Kidney (tissue), 14 donors: ENCODE results near the gene MYEF2. TPM values are rescaled to one million over a fixed set of nuclear protein-coding genes. Genes with fewer than 3 reads are reported as not detected.

Source experiments
- DNase-seq, 5 donors: peaks; one replicate each; pipeline ENCODE4 v3.0.0-alpha.2; 2013 to 2020
- FAIRE-seq: peaks from 2 replicates; lab custom pipeline; 2012; peaks lifted over from hg19 to GRCh38; lab: Jason Lieb, UNC
- H3K27ac ChIP-seq, 2 donors: one replicate each; pipeline ENCODE4 v1.7.0; 2013; ENCODE audit warnings: low read depth in 2 of 2, low read length in 2 of 2, inconsistent platforms in 1 of 2
- H3K27me3 ChIP-seq: one replicate; pipeline ENCODE4 v1.7.1; 2013; ENCODE audit warnings: low read length, inconsistent platforms; ENCODE audit not compliant: control insufficient read depth, insufficient read depth
- H3K36me3 ChIP-seq, 3 donors: one replicate each; pipeline versions ENCODE4 v1.7.0 to v1.7.1; 2013; ENCODE audit warnings: low read length in 3 of 3, control low read depth in 1 of 3, inconsistent platforms in 1 of 3; ENCODE audit not compliant: insufficient read depth in 3 of 3, control insufficient read depth in 2 of 3
- H3K4me1 ChIP-seq, 3 donors: one replicate each; pipeline versions ENCODE4 v1.7.0 to v1.7.1; 2013; ENCODE audit warnings: low read length in 3 of 3, inconsistent platforms in 1 of 3, low read depth in 1 of 3; ENCODE audit not compliant: control insufficient read depth in 2 of 3, insufficient read depth in 2 of 3
- H3K4me3 ChIP-seq, 3 donors: one replicate each; pipeline versions ENCODE4 v1.7.0 to v1.8.1; 2013; ENCODE audit warnings: low read length in 3 of 3, control low read depth in 1 of 3, inconsistent platforms in 1 of 3
- H3K9ac ChIP-seq, 3 donors: one replicate each; pipeline versions ENCODE4 v1.7.0 to v1.7.1; 2013; ENCODE audit warnings: low read length in 3 of 3, control low read depth in 1 of 3, inconsistent platforms in 1 of 3
- H3K9me3 ChIP-seq, 3 donors: one replicate each; pipeline versions ENCODE4 v1.7.0 to v1.7.1; 2013; ENCODE audit warnings: low read length in 3 of 3, control low read depth in 1 of 3, inconsistent platforms in 1 of 3; ENCODE audit not compliant: control insufficient read depth in 2 of 3, insufficient read depth in 1 of 3
- intact Hi-C: fragments of 100-400 bp; cut with DNase I; formaldehyde crosslinking; loops from one replicate; pipeline ENCODE4 v1.11.1; 2022
- polyA plus RNA-seq: library from polyadenylated mRNA; stranded (reverse); fragments of 350-450 nt; fragmentation: Illumina TruSeq; extraction: RNeasy Lipid Tissue Mini Kit (QIAGEN cat#74804); gene quantifications from one replicate; pipeline ENCODE4 v1.2.3, GENCODE V29; 2014; ENCODE audit warnings: low read depth, low replicate concordance; ENCODE audit not compliant: insufficient read depth
- total RNA-seq: library from RNA; stranded (reverse); fragmentation: NEBNext Ultra II Directional; extraction: Animal tissue kit (Norgen Biotek cat#: 25700); gene quantifications from one replicate; pipeline ENCODE4 v1.2.1, GENCODE V29; 2021
- TF ChIP-seq, protein P1 (sequence below): IDR thresholded peaks from 3 replicates; pipeline ENCODE4 v1.5.1; 2012; ENCODE audit warnings: mild to moderate bottlenecking, moderate library complexity, borderline replicate concordance; ENCODE audit not compliant: insufficient read depth; ENCODE audit errors: extremely low read depth
- donor health status: control.
- donor health status: control.
- donor health status: control.
- donor health status: control.
- donor health status: control.
- donor health status: DM: yes; HTN: yes; CAD: no.
- donor health status: Normal renal cell carcinoma (clear cell type).

MYEF2 gene
- total and polyA plus RNA-seq, 2 donors from 2014 or later, result 17.6 to 46.3 TPM

DNA sequence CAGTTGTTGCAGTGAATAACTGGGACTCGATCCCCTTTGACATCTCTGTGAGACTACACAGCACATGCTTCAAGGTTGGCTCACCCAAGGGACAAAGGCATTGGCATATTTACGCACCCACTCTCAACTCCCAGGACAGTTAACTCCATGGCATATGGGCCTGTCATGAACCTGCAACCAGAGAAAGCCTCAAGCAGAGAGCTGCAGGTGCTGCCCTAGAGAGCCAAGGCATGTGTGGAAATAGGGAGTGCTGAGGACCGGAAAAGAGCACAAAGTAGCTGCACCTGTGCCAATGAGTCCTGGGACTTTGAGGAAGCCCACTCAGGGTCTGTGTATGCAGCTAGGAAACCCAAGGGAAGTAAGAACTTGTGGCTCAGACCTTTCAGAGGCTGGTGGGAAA, 90.3 kb downstream of the MYEF2 start:
- Histone ChIP-seq H3K9me3 (no peaks in the 10 kb centered on the region), H3K27ac (no peak overlapping the region), H3K4me3 (no peak overlapping the region), H3K9ac (no peak overlapping the region), H3K4me1 (peaks cover 0 to 4% (median 0%) of the 10 kb centered on the region in 3 donors), H3K36me3 (no peaks in the 10 kb centered on the region), H3K27me3 (no peaks in the 10 kb centered on the region)
- intact Hi-C loops, result no loop called here
- no peak for DNase-seq
- TF ChIP-seq, protein P1, sequence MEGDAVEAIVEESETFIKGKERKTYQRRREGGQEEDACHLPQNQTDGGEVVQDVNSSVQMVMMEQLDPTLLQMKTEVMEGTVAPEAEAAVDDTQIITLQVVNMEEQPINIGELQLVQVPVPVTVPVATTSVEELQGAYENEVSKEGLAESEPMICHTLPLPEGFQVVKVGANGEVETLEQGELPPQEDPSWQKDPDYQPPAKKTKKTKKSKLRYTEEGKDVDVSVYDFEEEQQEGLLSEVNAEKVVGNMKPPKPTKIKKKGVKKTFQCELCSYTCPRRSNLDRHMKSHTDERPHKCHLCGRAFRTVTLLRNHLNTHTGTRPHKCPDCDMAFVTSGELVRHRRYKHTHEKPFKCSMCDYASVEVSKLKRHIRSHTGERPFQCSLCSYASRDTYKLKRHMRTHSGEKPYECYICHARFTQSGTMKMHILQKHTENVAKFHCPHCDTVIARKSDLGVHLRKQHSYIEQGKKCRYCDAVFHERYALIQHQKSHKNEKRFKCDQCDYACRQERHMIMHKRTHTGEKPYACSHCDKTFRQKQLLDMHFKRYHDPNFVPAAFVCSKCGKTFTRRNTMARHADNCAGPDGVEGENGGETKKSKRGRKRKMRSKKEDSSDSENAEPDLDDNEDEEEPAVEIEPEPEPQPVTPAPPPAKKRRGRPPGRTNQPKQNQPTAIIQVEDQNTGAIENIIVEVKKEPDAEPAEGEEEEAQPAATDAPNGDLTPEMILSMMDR, result no peak
- no peak for FAIRE-seq

DNA sequence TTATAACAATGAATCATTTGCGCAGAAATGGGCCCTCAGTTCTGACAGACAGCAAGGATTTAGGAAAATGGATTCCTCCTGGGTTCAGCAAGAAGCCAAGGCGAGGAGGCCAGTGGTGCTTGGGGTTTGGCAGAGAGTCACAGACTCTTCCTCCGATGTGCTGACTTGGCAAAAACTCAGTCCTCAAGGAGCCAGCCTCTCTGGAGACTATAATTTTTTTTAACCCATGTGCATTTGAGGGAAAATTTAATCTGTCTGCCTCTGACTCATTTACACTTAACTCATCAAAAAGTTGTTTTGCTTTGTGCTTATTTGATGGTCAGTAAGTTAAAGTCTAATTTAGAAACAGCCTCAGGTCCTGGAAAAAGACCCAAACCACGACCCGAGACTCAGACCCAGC, 91.5 kb downstream of the MYEF2 start:
- DNase-seq (peak in 2 of 5 donors; percentile 43 to 71), FAIRE-seq (no peak)

DNA sequence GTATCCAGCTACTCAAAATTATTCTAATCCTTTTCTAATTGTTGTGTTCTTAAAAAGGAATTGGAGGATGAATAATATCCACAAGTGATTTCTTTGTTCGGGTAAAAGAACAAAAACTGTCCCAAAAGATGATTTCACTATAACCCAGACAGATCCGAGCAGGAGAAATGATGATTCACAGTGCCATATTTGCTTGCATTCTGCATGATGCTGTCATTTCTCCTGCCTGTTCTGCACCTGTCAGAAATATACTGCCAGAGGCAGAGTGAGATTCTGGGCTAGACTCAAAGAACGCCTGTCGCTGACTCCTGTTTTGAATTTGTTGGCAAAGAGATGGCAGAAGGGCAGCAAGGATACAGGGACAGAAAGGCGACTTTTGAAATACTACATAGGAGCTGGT, 92.0 kb downstream of the MYEF2 start:
- no peak overlapping the region for H3K27ac ChIP-seq
- no peak for FAIRE-seq

More for the DNA sequence above, 91.5 kb downstream of the MYEF2 start:
- H3K27me3 ChIP-seq, result no peaks in the 10 kb centered on the region
- no peak overlapping the region for H3K27ac ChIP-seq
- TF ChIP-seq, protein P1, result no peak
- H3K9ac ChIP-seq, result no peak overlapping the region
- H3K4me3 ChIP-seq, result no peak overlapping the region
- intact Hi-C loops, result no loop called here
- H3K4me1 ChIP-seq, result peaks cover 0 to 4% (median 0%) of the 10 kb centered on the region in 3 donors
- H3K36me3 ChIP-seq, result no peaks in the 10 kb centered on the region
- no peaks in the 10 kb centered on the region for H3K9me3 ChIP-seq

More for the DNA sequence above, 92.0 kb downstream of the MYEF2 start:
- no peaks in the 10 kb centered on the region for H3K9me3 ChIP-seq
- H3K27me3 ChIP-seq, result no peaks in the 10 kb centered on the region
- no peak for DNase-seq
- TF ChIP-seq, protein P1, result no peak
- intact Hi-C loops, result no loop called here
- H3K36me3 ChIP-seq, result no peaks in the 10 kb centered on the region
- no peak overlapping the region for H3K4me3 ChIP-seq
- H3K4me1 ChIP-seq, result peaks cover 0 to 4% (median 0%) of the 10 kb centered on the region in 3 donors
- no peak overlapping the region for H3K9ac ChIP-seq
